ENCODE results near the gene PRKCE.

- TF ChIP-seq CTCF (IDR thresholded peaks at IDR 0.05) (no peak), EP300 (IDR thresholded peaks at IDR 0.05) (no peak), POLR2A (IDR thresholded peaks at IDR 0.05) (no peak), POLR2AphosphoS5 (IDR thresholded peaks at IDR 0.05) (no peak)
Observed at GRCh38 chr2:45929674-45930395, 278.4 kb downstream of the PRKCE start.
